ENCODE data around the gene ZNF91. TPM values are rescaled to one million over a fixed set of nuclear protein-coding genes. Genes with fewer than 3 reads are reported as not detected.
"Not testable (repeated sequence)": the region's sequence is repeated elsewhere in the genome, so short reads cannot be mapped to it uniquely, and the experiment has no call there.

ZNF91 gene
- total RNA-seq, 1 experiment from 2014 or later: 43.5 TPM

DNA sequence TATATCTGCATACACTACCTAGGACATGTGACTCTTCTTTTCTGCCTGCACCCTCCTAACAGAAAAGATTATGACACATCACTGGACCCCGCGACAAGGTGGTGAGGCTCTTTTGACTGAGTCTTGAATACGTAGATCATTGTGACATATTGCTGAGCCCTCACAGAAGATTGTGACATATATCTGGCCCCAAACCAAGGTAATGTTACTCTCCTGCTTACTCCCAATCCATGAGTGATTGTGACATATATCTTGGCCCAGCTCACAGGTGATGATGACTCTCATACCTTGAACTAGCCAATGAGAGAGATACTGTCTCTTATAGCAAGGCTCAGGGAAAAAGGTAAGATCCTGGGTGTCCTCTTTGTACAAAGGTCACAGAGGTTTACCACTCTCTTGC is 75.7 kb downstream of the ZNF91 start:
- H3K79me1 ChIP-seq (ENCODE audit: insufficient read depth, low read depth, low read length, poor library complexity, severe bottlenecking); H3K4ac ChIP-seq (ENCODE audit: low read depth, low read length); H3K14ac ChIP-seq (ENCODE audit: insufficient read depth, low read length); H3K23ac ChIP-seq (ENCODE audit: insufficient read length, low read depth, low read length); H2AK5ac ChIP-seq (ENCODE audit: insufficient read length, low read length); H3K27ac ChIP-seq (ENCODE audit: insufficient read length, low read depth, low read length); H3K4me1 ChIP-seq (ENCODE audit: insufficient read depth, low read length); H3K23me2 ChIP-seq (ENCODE audit: insufficient read length, low read depth, low read length, poor library complexity, severe bottlenecking); H4K20me1 ChIP-seq (ENCODE audit: control insufficient read depth, insufficient read depth, insufficient read length); H4K5ac ChIP-seq (ENCODE audit: insufficient read length, low read depth, low read length); H2BK120ac ChIP-seq (ENCODE audit: low read depth, low read length, poor library complexity, severe bottlenecking); H2BK12ac ChIP-seq (ENCODE audit: insufficient read length, low read depth, low read length); H3K27me3 Mint-ChIP-seq (ENCODE audit: low read depth); H3K4me2 ChIP-seq (ENCODE audit: insufficient read depth, insufficient read length, low read length); H3K4me3 Mint-ChIP-seq; H3T11ph ChIP-seq (ENCODE audit: low read length); H3K56ac ChIP-seq (ENCODE audit: insufficient read length, low read depth, low read length); H3K9ac ChIP-seq (ENCODE audit: extremely low read depth, insufficient read length, low read length); H2AFZ ChIP-seq (ENCODE audit: low read length); H2BK5ac ChIP-seq (ENCODE audit: insufficient read length, low read length); H2BK20ac ChIP-seq (ENCODE audit: low read depth, low read length, poor library complexity, severe bottlenecking); H3K27me3 ChIP-seq (ENCODE audit: insufficient read depth, low read length); H3K79me2 ChIP-seq (ENCODE audit: insufficient read depth, low read length); H4K8ac ChIP-seq (replicated peaks; ENCODE audit: insufficient read length, low read depth, low read length); H2BK15ac ChIP-seq (ENCODE audit: low read depth, low read length); H3K27ac Mint-ChIP-seq; H3K4me1 Mint-ChIP-seq; DNase-seq; H3K18ac ChIP-seq (ENCODE audit: insufficient read length, low read depth, low read length); H4K91ac ChIP-seq (ENCODE audit: insufficient read length, low read depth, low read length): not testable (repeated sequence)
- peaks cover 84 to 90% of the 10 kb centered on the region in 2 experiments for H3K9me3 Mint-ChIP-seq
- H3K9me3 ChIP-seq (ENCODE audit: control insufficient read depth, low read depth, low read length): peaks cover 13% of the 10 kb centered on the region
- H3K36me3 Mint-ChIP-seq (ENCODE audit: insufficient read depth in 1 of 3, low read depth in 3 of 3): peaks cover 7 to 16% (median 13%) of the 10 kb centered on the region in 3 experiments; a peak in 6 of 7 replicates
- no CpG with 5 or more reads among the region's 3 CpGs for WGBS (ENCODE audit: extremely low coverage, insufficient read length, low lambda C conversion rate)

DNA sequence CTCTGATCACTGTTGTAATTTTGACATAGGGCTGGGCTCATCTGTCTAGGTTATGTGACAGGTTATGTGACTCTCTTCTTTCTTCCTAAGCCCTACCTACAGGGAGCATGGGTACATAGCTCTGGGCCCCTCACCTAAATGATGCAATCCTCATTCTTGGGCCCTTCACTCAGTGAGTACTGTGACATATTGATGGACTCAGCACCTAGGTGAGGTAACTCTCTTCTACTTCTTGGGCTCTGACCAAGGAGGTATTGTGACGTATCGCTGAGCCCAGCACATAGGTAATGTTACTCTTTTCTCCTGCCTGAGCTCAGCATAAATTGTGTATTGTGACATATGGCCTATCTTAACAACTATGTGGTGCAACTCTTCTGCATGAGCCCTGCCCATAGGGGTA is 76.3 kb downstream of the ZNF91 start:
- H3K36me3 Mint-ChIP-seq (ENCODE audit: insufficient read depth in 1 of 3, low read depth in 3 of 3): peaks cover 3 to 16% (median 12%) of the 10 kb centered on the region in 3 experiments; a peak in 6 of 7 replicates
- not testable (repeated sequence) for DNase-seq

More for the DNA sequence above, 76.3 kb downstream of the ZNF91 start:
- not testable (repeated sequence) for H3K27me3 ChIP-seq (ENCODE audit: insufficient read depth, low read length); H2BK20ac ChIP-seq (ENCODE audit: low read depth, low read length, poor library complexity, severe bottlenecking); H3K79me1 ChIP-seq (ENCODE audit: insufficient read depth, low read depth, low read length, poor library complexity, severe bottlenecking); H4K91ac ChIP-seq (ENCODE audit: insufficient read length, low read depth, low read length); H4K5ac ChIP-seq (ENCODE audit: insufficient read length, low read depth, low read length); H2BK12ac ChIP-seq (ENCODE audit: insufficient read length, low read depth, low read length); H3K4ac ChIP-seq (ENCODE audit: low read depth, low read length); H3K27ac ChIP-seq (ENCODE audit: insufficient read length, low read depth, low read length); H3K4me3 Mint-ChIP-seq; H4K8ac ChIP-seq (replicated peaks; ENCODE audit: insufficient read length, low read depth, low read length); H4K20me1 ChIP-seq (ENCODE audit: control insufficient read depth, insufficient read depth, insufficient read length); H2BK5ac ChIP-seq (ENCODE audit: insufficient read length, low read length); H3K4me1 ChIP-seq (ENCODE audit: insufficient read depth, low read length); H3K27me3 Mint-ChIP-seq (ENCODE audit: low read depth); H3K23me2 ChIP-seq (ENCODE audit: insufficient read length, low read depth, low read length, poor library complexity, severe bottlenecking); H2AK5ac ChIP-seq (ENCODE audit: insufficient read length, low read length); H2BK120ac ChIP-seq (ENCODE audit: low read depth, low read length, poor library complexity, severe bottlenecking); H3K4me2 ChIP-seq (ENCODE audit: insufficient read depth, insufficient read length, low read length); H2AFZ ChIP-seq (ENCODE audit: low read length); H3K18ac ChIP-seq (ENCODE audit: insufficient read length, low read depth, low read length); H3K23ac ChIP-seq (ENCODE audit: insufficient read length, low read depth, low read length); H3K14ac ChIP-seq (ENCODE audit: insufficient read depth, low read length); H3T11ph ChIP-seq (ENCODE audit: low read length); H3K56ac ChIP-seq (ENCODE audit: insufficient read length, low read depth, low read length); H2BK15ac ChIP-seq (ENCODE audit: low read depth, low read length); H3K27ac Mint-ChIP-seq; H3K4me1 Mint-ChIP-seq; H3K9ac ChIP-seq (ENCODE audit: extremely low read depth, insufficient read length, low read length); H3K79me2 ChIP-seq (ENCODE audit: insufficient read depth, low read length)
- peaks cover 12% of the 10 kb centered on the region for H3K9me3 ChIP-seq (ENCODE audit: control insufficient read depth, low read depth, low read length)
- no CpG with 5 or more reads among the region's 2 CpGs for WGBS (ENCODE audit: extremely low coverage, insufficient read length, low lambda C conversion rate)
- peaks cover 85 to 91% of the 10 kb centered on the region in 2 experiments for H3K9me3 Mint-ChIP-seq

Data from H9 (cell line).